Stimulated activated CD4-positive, alpha-beta T cell treated with anti-CD3 and anti-CD28 coated beads, Interleukin-1b, Interleukin-23, amount 100 ng/mL, for 24 hours (primary cell): ENCODE measurements around the gene TOX4.
A peak's percentile ranks its signal among the peaks of the same experiment; 100 is the strongest.

ENCODE experiments used
- DNase-seq, 4 experiments: peaks; one replicate each; pipeline ENCODE4 v3.0.0-alpha.2; 2020; ENCODE audit warnings: low read depth in 4 of 4, low spot score in 1 of 4

The TOX4 gene

DNA sequence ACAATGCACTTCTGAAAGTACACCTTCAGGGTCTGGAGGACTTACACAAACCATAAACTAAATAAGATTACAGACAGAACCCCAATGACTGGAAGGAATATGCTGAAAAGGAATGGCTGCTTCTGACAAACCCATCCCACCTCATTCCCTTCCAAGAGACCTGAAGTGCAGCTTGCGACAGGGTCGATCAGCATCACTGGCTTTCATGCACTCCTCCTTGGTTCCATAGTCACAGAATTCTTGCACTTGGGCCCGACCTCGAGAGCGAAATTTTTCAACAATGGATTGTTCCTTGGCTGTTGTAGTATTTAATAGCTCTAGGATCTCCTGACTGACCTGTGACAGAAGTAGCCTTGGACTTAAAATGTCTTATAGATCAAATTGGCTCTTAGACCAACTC, 24.6 kb downstream of the TOX4 start:
- DNase-seq, result no peak

GRCh38 chr14:21503376-21503775, 26.4 kb downstream of the TOX4 start:
- no peak for DNase-seq

DNA sequence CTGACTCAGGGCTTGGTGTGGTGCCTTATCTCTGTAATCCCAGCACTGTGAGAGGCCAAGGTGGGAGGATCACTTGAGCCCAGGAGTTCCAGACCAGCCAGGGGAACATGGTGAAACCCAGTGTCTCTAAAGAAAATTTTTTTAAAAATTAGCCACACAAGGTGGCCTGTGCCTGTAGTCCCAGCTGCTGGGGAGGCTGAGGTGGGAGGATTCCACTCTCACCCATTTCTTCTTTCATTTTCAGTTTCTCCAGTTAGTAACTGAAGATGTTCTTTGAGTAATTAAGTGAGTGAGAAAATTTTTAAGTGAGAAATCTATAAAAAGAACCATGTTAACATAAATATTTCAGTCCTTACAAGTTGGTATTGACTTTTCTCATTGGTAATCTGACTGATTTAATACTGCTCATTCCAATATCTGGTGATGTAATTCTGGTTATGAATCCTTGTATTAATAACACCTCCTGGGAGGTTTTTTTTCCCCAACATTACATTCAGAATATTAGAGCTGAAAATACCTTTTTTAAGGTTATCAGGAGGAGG, 28.1 kb downstream of the TOX4 start:
- no peak for DNase-seq

GRCh38 chr14:21506557-21506956, 29.6 kb downstream of the TOX4 start:
- no peak for DNase-seq

- DNase-seq, result no peak
Measured at GRCh38 chr14:21509432-21510143, 32.6 kb downstream of the TOX4 start.

GRCh38 chr14:21510735-21511657, 34.0 kb downstream of the TOX4 start, which contains the start of gene METTL3:
METTL3 (minus strand) TSS chr14:21511340; CDS start chr14:21511223, 117 bp downstream.
- DNase-seq, result peak; percentile 75 to 85 (median 82)

DNA sequence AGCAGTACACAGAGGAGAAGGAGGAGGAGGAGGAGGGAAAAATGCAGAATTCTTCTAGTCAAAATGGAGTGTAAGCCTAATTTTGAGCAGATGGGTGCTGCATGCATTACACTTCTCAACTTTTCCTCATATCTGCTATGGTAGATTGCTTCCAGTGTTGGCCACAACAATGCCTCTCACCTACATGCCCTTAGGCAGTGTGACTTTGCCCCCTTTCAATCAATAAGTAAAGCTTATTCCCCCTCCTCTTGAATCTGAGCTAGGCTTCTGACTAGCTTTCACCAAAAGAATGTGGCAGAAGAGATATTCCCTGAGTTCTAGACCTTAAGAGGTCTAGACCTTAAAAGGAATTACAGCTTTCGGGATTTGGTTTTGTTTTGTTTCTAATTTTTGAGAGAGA, 37.3 kb downstream of the TOX4 start:
- no peak for DNase-seq

- no peak for DNase-seq
Measured at GRCh38 chr14:21518725-21519124, 41.7 kb downstream of the TOX4 start.

- no peak for DNase-seq
Measured at GRCh38 chr14:21520767-21521166, 43.8 kb downstream of the TOX4 start.

- no peak for DNase-seq
Measured at GRCh38 chr14:21521501-21521900, 44.5 kb downstream of the TOX4 start.

- no peak for DNase-seq
Measured at GRCh38 chr14:21523203-21523602, 46.2 kb downstream of the TOX4 start.

DNA sequence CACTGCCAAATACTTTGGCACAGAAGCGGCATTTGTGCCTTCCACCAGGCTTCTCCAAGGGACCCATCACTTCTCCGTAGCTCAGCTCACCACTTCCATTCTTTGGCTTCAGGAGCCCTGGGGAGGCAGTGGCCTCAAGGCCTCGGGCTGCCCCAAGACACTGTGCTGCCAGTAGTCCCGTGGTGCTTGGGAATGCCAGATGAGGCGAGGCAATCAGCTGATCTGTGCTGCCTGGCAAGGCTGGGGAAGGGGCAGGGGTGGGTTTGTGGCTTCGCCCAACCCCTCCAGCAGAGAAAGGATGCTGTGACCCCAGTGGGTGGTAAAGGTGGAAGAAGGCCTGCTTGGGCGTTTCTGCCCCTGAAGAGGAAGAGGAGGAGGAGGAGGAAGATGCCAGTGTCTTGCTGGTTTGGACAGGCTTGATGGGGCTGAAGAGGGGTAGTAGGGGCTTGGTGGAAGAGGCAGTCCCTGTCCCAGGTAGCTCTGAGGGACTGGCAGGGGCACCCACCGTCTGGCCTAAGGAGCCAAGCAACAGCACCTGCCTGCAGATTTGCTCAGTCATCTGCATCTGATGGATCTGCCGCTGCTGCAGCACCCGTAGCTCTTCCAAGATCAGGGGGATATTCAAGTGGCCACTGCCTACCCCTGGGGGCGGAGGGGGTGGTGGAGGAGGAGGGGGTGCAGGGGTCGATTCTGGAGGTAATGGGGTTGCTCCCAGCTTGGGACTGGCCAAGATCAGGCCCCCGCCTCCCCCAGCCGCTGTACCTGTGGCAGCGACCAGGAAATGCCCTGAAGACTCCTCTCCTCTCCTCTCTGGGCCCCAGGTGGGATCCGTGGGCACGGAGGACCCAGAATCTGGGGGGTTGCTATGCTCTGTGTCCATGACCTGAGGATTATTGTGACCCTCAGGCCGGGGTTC, 47.8 kb downstream of the TOX4 start:
- DNase-seq, result no peak

DNA sequence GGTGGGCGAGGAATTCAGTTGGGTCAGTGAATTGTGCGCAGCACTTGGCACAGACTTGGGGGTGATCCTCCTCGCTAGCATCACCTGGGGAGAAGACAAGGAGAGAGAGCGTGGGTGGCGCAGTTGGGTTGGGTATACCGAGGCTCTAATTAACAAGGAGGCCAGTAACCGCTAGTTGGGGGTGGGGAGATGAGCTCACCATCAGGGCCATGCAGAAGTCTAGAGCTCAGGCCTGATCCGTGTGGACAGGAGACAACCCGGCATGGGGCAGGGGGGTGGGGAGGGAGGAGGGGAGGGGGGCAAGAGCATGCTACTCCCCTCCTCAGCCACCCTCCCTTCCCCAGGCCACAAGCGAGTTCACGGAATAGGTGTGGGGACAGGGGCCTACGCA, 48.6 kb downstream of the TOX4 start:
- DNase-seq, result no peak

- peak; percentile 30 to 74 (median 58) for DNase-seq
Measured at GRCh38 chr14:21525962-21526671, 49.1 kb downstream of the TOX4 start, which contains the start of gene SALL2. SALL2 (minus strand) TSS chr14:21526346; CDS start chr14:21526127, 219 bp downstream.

DNA sequence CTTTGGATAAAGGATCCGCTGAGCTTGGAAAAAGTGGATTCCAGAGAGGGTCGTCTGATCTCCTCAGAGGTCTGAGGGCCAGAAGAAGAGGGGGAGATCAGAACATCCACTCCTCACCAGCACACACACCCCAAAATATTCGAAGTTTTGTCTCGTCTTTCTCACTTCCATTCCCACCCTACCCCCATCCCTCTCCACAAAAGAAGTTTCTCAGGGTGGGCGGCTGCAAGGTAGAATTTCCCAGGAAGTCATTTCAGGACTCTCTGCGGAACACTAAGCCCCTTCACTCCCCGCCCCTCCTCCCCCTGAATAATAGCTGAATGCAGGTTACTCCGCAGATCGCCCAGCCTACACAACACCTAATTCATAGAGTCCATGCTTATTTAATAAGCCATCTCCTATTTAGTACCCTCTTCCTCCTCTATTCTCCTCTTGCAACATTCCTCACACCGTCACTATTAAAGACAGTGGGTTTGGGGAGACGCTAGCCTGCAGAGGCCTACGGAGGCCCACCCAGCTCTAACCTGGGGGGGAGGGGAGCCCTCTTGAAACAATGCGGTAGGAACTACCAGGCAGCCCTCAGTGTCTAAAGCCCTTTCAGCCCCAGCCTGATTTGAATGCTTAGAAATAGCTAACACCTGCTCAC, 49.8 kb downstream of the TOX4 start:
- DNase-seq, result no peak

GRCh38 chr14:21527318-21527679, 50.3 kb downstream of the TOX4 start:
- no peak for DNase-seq

DNA sequence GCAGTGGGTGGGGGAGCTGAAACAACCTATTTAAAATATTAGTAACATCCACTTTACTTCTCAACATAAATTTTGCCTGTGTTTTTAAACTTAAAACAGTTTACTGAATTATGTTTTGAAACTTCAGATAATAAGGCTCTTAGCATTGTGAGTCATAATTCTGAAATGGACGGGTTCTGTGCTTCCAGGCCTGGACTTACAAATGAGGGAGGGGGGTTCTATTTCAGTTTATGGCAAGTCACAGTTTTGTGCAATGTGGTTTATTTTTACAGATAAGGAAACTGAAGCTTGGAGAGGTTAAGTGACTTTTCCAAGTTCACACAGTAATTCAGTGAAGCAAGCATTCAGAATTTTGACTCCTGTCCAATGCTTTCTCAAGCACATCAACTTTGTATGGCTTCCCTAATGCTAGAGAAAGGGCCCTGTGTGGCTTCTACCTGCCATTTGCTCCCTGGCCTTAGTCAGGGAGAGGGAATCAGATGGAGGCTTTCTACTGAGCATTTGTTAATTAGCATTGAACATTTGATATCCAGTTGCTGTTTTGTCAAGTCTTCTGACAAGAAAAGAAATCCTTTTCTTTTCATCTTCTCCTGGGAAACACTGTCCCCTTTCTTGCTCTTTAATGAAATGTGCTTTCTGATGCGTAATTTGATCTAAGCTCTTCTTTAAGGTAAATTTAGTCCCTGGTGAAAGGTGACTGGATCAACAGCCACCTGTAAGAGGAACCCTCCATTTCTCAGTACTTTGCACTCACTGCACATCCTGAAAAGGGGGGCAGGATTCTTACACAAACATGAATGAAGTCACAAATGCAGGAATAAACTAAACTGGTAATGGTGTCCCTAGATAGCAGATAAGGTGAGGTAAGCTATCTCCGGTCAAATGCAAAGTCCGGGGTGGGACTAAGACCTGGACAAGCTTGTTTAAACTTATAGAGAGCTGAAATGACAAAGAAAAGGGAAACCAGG, 51.7 kb downstream of the TOX4 start:
- no peak for DNase-seq

GRCh38 chr14:21529515-21529914, 52.5 kb downstream of the TOX4 start:
- DNase-seq, result no peak

- no peak for DNase-seq
Measured at GRCh38 chr14:21533294-21533693, 56.3 kb downstream of the TOX4 start.
